Sigmoid colon (tissue), 4 donors: ENCODE measurements around the gene ERCC5.

Experiments used
- CTCF ChIP-seq, 4 experiments: fragments of 450-650 bp in 3 of 4; fragments of 200-600 bp in 1 of 4; IDR thresholded peaks; one replicate each; pipeline ENCODE4 v1.5.1; 2016 to 2019; ENCODE audit warnings: antibody characterized with exemption in 4 of 4, mild to moderate bottlenecking in 3 of 4, moderate library complexity in 2 of 4
- POLR2A ChIP-seq, 2 donors: fragments of 450-650 bp; IDR thresholded peaks; one replicate each; pipeline ENCODE4 v1.6.1; 2016; ENCODE audit warnings: antibody characterized with exemption in 2 of 2, mild to moderate bottlenecking in 2 of 2, moderate library complexity in 2 of 2
- POLR2AphosphoS5 ChIP-seq, 4 donors: sonication (generic); formaldehyde crosslinking; IDR thresholded peaks; one replicate each; pipeline ENCODE4 v1.6.1; 2017; ENCODE audit warnings: antibody characterized with exemption in 4 of 4

DNA sequence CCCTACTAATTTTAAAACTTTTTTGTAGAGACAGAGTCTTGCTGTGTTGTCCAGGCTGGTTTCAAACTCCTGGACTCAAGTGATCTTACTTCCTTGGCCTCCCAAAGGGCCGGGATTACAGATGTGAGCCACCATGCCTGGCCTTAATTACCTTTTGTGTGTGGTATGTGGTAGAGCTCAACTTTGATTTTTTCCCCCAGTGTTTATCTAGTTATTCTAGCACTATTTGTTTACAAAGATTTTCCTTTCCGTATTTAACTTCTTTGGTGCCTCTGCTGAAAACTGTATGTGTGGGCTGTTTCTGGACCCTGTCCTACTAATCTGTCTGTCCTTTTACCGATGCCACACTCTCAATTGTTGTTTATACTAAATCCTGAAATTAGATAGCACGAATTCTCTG is 9.4 kb upstream of the ERCC5 start:
- TF ChIP-seq CTCF (IDR thresholded peaks at IDR 0.05) = no peak
- no peak for TF ChIP-seq POLR2A (IDR thresholded peaks at IDR 0.05)
- no peak for TF ChIP-seq POLR2AphosphoS5 (IDR thresholded peaks at IDR 0.05)
